Activated naive CD4-positive, alpha-beta T cell treated with anti-CD3 and anti-CD28 coated beads, Interleukin-2, amount 50 U/mL, for 24 hours (primary cell): ENCODE results near the gene ATF5.
A peak's percentile ranks its signal among the peaks of the same experiment; 100 is the strongest.

Source experiments
- H3K27ac Mint-ChIP-seq: one replicate; pipeline ENCODE4 v1.8.0; 2021; ENCODE audit warnings: mild to moderate bottlenecking, mixed read lengths
- H3K27me3 Mint-ChIP-seq: one replicate; pipeline ENCODE4 v1.8.0; 2021; ENCODE audit warnings: mixed read lengths
- H3K36me3 Mint-ChIP-seq: one replicate; pipeline ENCODE4 v1.8.0; 2021; ENCODE audit warnings: mixed read lengths
- H3K4me1 Mint-ChIP-seq: one replicate; pipeline ENCODE4 v1.8.0; 2021; ENCODE audit warnings: mixed read lengths
- H3K4me3 Mint-ChIP-seq: one replicate; pipeline ENCODE4 v1.8.0; 2021; ENCODE audit warnings: mild to moderate bottlenecking, mixed read lengths
- H3K9me3 Mint-ChIP-seq: one replicate; pipeline ENCODE4 v1.8.0; 2021; ENCODE audit warnings: mixed read lengths

Gene ATF5, protein sequence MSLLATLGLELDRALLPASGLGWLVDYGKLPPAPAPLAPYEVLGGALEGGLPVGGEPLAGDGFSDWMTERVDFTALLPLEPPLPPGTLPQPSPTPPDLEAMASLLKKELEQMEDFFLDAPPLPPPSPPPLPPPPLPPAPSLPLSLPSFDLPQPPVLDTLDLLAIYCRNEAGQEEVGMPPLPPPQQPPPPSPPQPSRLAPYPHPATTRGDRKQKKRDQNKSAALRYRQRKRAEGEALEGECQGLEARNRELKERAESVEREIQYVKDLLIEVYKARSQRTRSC

DNA sequence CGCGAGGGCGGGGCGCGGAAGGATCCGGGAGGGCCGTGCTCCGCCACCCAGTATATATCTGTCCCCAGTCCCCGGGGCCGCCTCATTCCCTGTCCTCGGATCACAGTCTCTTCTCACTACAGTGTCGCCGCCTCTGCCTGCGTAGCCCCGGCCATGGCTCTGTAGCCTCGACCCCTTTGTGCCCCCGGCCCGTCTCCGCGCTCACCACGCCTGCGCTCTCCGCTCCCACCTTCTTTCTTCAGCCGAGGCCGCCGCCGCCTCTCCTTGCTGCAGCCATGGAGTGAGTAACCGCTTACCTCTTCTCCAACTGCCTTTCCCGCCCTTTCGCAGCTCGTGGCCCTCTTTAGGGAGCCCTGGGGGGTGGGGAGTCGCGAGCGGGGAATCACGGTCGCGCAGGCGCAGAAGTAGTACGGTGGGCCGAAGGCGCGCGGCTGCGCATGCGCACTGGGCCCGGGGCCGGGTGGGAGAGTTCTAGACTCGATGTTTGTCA, at the start of gene ATF5, which contains the start of gene NUP62:
TSS of gene ATF5 (plus strand) at position 85 of the 490 bp plus-strand sequence. CDS start 1,646 bp downstream, outside the sequence.
TSS of gene NUP62 (minus strand) at position 384 of the 490 bp plus-strand sequence. CDS start 19,697 bp downstream, outside the sequence.
- Mint-ChIP-seq H3K9me3 (no peaks in the 10 kb centered on the region), H3K27ac (peak within 1 kb of the TSS; percentile 100), H3K4me1 (peaks cover 62% of the 10 kb centered on the region), H3K36me3 (peaks cover 27% of the 10 kb centered on the region), H3K27me3 (peaks cover 1% of the 10 kb centered on the region), H3K4me3 (peak within 1 kb of the TSS; percentile 95)

DNA sequence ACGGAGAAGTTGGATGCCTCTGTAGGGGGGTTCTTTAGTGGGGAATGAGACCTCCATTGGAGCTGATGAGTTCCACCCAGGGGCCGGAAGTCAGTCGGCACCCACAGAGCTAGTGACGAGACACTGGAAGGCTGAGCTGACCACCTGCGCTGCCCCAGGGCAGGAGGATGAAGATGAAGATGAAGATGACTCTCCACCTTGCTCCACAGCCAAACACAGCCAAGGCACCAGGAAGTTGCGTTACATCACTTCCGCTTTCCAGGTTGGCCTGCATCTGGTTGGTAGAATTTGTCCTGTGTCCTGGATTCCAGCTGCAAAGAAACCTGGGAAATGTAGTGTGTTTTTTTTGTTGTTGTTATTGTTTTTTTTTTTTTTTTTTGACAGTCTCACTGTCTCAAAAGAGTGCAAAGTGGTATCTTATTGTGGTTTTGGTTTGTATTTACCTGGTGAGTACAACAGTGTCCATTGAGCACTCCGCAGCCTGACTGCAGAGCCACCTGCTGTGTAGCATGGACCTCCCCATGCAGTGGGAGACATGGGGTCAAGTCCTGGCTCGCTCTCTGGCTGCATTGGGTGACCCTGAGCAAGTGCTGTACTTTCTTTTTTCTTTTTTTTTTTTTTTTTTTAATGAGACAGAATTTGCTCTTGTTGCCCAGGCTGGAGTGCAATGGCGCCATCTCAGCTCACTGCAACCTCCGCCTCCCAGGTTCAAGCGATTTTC, 49.6 kb upstream of the ATF5 start:
- H3K27me3 Mint-ChIP-seq, result no peaks in the 10 kb centered on the region
- no peak overlapping the region for H3K4me3 Mint-ChIP-seq
- no peak overlapping the region for H3K27ac Mint-ChIP-seq
- H3K36me3 Mint-ChIP-seq, result peaks cover 3% of the 10 kb centered on the region
- peaks cover 26% of the 10 kb centered on the region for H3K4me1 Mint-ChIP-seq
- no peaks in the 10 kb centered on the region for H3K9me3 Mint-ChIP-seq

DNA sequence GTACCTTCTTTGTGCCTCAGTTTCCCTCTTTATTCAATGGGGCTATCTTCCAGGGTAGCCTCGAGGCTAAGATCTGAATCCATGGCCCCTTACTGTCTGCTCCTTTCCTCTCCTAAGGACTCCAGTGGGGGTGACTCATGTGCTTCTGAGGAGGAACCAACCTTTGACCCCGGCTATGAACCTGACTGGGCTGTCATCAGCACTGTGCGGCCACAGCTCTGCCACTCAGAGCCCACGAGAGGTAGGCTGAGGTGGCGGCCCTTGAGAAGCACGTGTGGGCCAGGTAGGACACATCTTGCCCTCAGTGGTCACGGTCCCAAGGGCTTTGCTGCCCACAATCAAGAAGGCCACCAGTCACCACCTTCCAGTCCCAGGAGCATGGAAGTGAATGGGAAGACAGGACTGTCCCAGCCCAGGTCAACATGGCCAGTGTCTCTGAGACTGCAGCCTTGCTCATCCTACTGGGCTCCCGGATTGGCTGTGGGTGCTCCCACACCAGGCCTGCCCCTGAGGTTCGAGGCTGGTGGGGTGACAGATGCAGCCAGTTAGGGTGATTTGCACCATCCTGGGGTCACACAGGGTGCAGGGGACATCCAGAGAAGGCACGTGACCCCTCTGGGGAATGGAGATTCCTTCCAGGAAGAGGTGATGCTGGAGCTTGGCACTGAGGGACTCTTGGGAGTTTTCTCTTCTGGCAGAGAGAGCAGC, 48.7 kb upstream of the ATF5 start:
- Mint-ChIP-seq H3K9me3 (no peaks in the 10 kb centered on the region), H3K4me1 (peaks cover 21% of the 10 kb centered on the region), H3K4me3 (no peak overlapping the region), H3K27ac (no peak overlapping the region), H3K27me3 (no peaks in the 10 kb centered on the region), H3K36me3 (peaks cover 4% of the 10 kb centered on the region)

DNA sequence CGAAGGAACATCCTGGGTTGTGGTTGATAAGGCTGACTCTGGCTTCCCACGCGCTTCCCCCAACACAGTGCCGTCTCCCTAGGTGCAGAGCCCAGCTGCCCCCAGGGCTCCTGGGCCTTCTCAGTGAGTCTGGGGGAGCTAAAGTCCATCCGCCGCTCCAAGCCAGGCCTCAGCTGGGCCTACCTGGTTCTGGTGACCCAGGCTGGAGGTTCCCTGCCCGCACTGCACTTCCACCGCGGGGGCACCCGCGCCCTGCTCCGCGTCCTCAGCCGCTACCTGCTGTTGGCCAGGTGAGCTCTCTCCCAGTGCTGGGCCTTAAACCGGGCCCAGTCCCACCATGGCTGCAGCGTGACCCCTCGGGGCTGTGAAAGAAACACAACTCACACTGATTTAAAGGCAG, 47.8 kb upstream of the ATF5 start:
- no peak overlapping the region for H3K4me3 Mint-ChIP-seq
- H3K27me3 Mint-ChIP-seq, result no peaks in the 10 kb centered on the region
- no peaks in the 10 kb centered on the region for H3K9me3 Mint-ChIP-seq
- H3K27ac Mint-ChIP-seq, result no peak overlapping the region
- H3K4me1 Mint-ChIP-seq, result peaks cover 15% of the 10 kb centered on the region
- peaks cover 4% of the 10 kb centered on the region for H3K36me3 Mint-ChIP-seq

DNA sequence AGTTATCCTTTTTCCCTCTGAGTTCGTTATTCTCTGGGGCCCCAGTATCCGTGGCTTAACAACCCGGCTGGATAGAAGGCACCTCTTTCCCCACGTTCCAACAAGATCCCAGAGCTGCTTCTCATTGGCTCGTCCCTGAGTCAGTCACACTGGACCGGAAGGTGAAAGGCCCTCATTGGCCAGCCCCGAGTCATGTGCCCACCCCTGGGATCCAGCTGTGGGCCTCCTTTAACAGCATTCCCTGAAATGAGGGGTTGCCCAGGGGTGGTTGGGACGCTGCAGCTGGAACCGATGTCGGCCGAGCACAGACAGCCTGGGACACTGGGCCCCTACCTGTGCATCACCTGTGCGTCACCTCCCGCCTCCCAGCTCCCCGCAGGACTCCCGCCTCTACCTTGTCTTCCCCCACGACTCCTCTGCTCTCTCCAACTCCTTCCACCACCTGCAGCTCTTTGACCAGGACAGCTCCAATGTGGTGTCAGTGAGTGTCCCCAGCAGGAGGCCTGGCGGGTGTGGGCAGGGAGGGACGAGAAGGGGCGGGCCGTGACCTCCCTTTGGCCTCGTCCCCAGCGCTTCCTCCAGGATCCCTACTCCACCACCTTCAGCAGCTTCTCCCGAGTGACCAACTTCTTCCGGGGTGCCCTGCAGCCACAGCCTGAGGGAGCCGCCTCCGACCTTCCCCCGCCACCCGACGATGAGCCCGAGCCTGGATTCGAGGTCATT, 47.2 kb upstream of the ATF5 start:
- no peak overlapping the region for H3K27ac Mint-ChIP-seq
- H3K4me3 Mint-ChIP-seq, result no peak overlapping the region
- H3K9me3 Mint-ChIP-seq, result no peaks in the 10 kb centered on the region
- no peaks in the 10 kb centered on the region for H3K27me3 Mint-ChIP-seq
- H3K36me3 Mint-ChIP-seq, result peaks cover 4% of the 10 kb centered on the region
- H3K4me1 Mint-ChIP-seq, result peaks cover 15% of the 10 kb centered on the region

DNA sequence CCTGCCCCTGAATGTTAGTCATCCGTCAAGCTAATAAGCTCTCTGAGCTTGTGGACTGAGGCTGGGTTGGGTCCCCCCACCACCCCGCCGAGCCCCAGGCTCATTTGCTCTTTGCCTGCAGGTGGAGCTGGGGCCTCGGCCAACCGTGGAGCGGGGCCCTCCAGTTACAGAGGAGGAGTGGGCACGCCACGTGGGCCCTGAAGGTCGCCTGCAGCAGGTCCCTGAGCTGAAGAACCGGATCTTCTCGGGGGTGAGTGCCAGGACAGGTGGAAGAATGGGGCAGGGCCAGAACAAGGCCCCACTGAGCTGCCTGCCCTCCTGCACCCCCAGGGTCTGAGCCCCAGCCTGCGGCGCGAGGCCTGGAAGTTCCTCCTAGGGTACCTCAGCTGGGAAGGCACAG, 46.4 kb upstream of the ATF5 start:
- H3K36me3 Mint-ChIP-seq, result peaks cover 4% of the 10 kb centered on the region
- no peaks in the 10 kb centered on the region for H3K9me3 Mint-ChIP-seq
- no peaks in the 10 kb centered on the region for H3K27me3 Mint-ChIP-seq
- no peak overlapping the region for H3K4me3 Mint-ChIP-seq
- no peak overlapping the region for H3K27ac Mint-ChIP-seq
- peaks cover 15% of the 10 kb centered on the region for H3K4me1 Mint-ChIP-seq

DNA sequence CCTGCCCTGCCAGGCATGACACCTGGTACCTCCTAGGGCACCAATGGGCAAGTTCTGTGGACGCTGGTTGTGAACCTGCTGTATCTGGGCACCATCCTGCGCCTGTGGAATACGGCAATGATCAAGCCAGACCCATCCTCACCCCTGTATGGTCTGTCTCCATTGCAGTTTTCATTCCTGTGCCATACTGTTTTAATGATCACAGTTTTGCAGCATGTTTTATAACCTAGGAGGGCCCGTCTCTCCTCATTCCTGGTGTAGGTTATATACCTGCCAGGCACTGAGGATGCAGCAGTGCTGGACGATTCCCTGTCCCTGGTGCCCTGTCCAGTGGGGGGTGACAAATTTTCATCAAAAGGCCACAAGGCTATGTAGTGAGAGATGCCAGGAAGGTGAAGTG, 45.9 kb upstream of the ATF5 start:
- H3K4me3 Mint-ChIP-seq, result no peak overlapping the region

DNA sequence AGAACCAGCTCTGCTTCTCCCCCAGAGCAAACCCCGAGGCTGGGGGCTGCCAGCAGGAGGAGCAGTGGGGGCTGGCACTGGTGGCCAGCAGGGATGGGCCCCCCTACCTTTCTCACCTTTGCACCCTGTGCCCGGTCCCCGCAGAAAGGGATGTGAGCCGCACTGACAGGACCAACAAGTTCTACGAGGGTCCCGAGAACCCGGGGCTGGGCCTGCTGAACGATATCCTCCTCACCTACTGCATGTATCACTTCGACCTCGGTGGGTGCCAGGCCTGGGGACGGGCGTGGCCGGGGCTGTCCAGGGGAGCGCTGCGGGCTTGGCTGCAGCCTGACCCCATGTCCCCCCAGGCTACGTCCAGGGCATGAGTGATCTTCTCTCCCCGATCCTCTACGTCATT, 44.9 kb upstream of the ATF5 start:
- peaks cover 3% of the 10 kb centered on the region for H3K4me1 Mint-ChIP-seq
- H3K27me3 Mint-ChIP-seq, result no peaks in the 10 kb centered on the region
- H3K27ac Mint-ChIP-seq, result no peak overlapping the region
- H3K36me3 Mint-ChIP-seq, result peaks cover 4% of the 10 kb centered on the region
- no peak overlapping the region for H3K4me3 Mint-ChIP-seq
- no peaks in the 10 kb centered on the region for H3K9me3 Mint-ChIP-seq

More for the DNA sequence above, 45.9 kb upstream of the ATF5 start:
- H3K27me3 Mint-ChIP-seq, result no peaks in the 10 kb centered on the region
- no peak overlapping the region for H3K27ac Mint-ChIP-seq
- H3K4me1 Mint-ChIP-seq, result peaks cover 13% of the 10 kb centered on the region
- H3K36me3 Mint-ChIP-seq, result peaks cover 4% of the 10 kb centered on the region
- no peaks in the 10 kb centered on the region for H3K9me3 Mint-ChIP-seq

DNA sequence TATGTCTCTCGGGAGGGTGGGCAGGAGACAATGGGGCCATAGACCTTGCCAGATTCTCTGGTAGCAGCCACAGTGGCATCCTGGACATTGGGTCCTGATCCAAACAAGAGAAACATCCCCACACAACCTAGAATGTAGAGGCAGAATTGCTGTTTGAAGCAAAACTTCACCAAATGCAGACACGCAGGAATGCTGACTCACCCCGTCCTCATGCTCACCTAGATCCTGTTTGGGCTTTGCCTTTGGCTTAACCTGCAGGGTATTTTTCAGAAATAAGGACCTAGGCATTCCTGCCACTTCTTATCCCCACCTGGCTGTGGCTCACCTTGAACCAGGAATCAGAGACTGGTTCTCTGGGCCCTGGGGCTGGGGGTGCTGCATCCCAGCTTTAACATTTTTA, 44.2 kb upstream of the ATF5 start:
- no peaks in the 10 kb centered on the region for H3K4me1 Mint-ChIP-seq
- no peaks in the 10 kb centered on the region for H3K27me3 Mint-ChIP-seq
- H3K36me3 Mint-ChIP-seq, result peaks cover 4% of the 10 kb centered on the region
- no peak overlapping the region for H3K4me3 Mint-ChIP-seq
- H3K27ac Mint-ChIP-seq, result no peak overlapping the region
- H3K9me3 Mint-ChIP-seq, result no peaks in the 10 kb centered on the region

DNA sequence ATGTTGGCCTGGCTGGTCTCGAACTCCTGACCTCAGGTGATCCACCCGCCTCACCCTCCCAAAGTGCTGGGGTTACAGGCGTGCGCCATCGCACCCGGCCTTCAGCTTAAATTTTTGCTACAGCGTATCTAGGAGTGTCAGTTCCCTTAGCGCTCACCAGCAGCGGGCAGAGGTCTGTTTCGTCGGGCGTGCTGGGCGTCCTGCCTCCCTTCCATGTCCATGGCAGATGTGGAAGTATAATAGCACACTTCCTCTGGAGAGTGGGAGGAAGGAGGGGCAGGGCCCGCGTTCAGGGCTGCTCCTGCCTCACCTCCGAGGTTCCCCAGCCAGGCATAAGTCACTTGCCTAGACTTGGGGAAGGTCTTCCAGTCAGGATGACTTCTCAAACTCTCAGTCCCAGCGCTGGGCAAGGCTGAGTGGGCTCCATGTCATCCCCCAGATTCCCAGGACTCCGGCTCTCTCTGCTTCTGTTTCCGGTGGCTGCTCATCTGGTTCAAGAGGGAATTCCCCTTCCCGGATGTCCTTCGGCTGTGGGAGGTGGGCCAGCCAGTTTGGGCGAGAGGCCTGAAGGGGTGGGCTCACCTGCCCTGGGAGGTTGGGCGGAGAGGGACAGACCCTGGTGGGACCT, 41.9 kb upstream of the ATF5 start:
- peaks cover 3% of the 10 kb centered on the region for H3K4me1 Mint-ChIP-seq
- H3K27ac Mint-ChIP-seq, result no peak overlapping the region
- H3K27me3 Mint-ChIP-seq, result no peaks in the 10 kb centered on the region
- H3K9me3 Mint-ChIP-seq, result no peaks in the 10 kb centered on the region
- H3K36me3 Mint-ChIP-seq, result peaks cover 4% of the 10 kb centered on the region
- H3K4me3 Mint-ChIP-seq, result no peak overlapping the region

DNA sequence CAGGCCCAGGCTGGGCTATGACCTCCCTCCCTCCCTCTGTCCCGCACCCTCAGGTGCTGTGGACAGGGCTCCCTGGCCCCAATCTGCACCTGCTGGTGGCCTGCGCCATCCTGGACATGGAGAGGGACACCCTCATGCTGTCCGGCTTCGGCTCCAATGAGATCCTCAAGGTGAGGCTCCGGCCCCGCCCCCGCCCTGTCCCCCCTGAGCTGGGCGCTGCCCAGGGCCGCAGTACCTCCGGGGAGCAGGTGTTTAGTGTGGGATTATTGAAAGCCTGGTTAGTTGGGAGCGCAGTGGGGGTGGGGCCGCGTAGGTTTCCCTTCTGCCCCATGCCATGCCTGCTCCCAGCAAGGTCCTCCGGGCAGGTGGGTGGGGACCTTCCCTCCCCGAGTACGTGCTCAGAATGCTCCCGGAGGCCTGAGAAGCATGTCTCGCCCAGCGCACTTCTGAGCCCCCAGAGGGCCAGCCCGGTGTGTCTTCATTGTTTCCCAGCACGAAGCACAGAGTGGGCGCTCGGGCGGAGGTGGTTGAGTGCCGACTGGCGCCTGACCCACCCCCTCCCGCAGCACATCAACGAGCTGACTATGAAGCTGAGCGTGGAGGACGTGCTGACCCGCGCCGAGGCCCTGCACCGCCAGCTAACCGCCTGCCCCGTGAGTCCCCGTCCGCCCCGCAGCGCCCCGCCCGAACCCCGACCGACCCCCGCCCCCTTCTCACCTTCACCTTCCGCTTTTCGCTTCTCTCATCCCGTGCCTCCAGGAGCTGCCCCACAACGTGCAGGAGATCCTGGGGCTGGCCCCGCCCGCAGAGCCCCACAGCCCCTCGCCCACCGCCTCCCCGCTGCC, 41.1 kb upstream of the ATF5 start:
- Mint-ChIP-seq H3K4me3 (no peak overlapping the region), H3K4me1 (peaks cover 3% of the 10 kb centered on the region), H3K27ac (no peak overlapping the region), H3K27me3 (no peaks in the 10 kb centered on the region), H3K9me3 (no peaks in the 10 kb centered on the region), H3K36me3 (peaks cover 4% of the 10 kb centered on the region)

DNA sequence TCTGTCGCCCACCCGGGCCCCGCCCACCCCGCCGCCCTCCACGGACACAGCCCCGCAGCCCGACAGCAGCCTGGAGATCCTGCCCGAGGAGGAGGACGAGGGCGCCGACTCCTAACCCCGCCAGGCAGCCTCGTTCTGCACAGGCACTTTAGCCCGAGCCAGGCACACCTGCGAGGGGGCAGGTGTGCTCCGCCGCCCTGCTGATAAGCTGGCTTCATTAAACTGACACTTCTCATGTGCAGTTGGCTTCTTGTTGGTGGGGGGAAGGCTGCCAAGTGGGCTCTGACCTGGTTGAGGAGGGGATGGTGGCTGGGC, 40.5 kb upstream of the ATF5 start:
- Mint-ChIP-seq H3K4me1 (peaks cover 3% of the 10 kb centered on the region), H3K4me3 (no peak overlapping the region), H3K36me3 (peaks cover 2% of the 10 kb centered on the region), H3K27me3 (no peaks in the 10 kb centered on the region), H3K9me3 (no peaks in the 10 kb centered on the region), H3K27ac (no peak overlapping the region)

DNA sequence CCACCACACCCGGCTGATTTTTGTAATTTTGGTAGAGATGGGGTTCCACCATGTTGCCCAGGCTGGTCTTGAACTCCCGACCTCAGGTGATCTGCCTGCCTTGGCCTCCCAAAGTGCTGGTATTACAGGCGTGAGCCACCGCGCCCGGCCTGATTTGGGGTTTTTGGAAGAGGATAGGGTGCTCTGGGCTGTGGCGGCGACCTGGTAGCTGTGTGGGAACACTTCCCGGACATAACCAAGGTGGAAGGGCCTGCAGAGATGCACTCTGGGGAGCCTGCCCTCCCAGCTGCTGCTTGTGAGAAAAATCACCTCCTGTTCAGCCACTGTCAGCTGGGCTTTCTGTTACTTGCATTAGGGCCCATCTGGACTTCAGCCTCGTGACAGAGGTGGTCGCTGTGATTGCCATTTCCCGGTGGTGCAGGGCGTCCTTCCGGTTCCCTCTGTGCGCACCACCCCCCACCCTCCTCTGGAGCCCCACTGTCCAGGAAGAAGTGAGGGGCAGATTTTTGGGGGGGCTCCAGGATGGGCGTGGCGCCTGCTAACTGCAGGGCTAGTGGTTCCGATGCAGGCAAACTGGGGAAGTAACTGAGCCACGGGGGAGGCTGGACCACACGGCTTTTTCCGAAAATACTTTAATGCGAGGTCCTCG, 39.8 kb upstream of the ATF5 start:
- Mint-ChIP-seq H3K36me3 (peaks cover 2% of the 10 kb centered on the region), H3K9me3 (no peaks in the 10 kb centered on the region), H3K27ac (no peak overlapping the region), H3K27me3 (no peaks in the 10 kb centered on the region), H3K4me3 (peak overlapping the region; percentile 3), H3K4me1 (peaks cover 3% of the 10 kb centered on the region)
